Measurements from ENCODE around the gene NPC1.

NPC1 gene

DNA sequence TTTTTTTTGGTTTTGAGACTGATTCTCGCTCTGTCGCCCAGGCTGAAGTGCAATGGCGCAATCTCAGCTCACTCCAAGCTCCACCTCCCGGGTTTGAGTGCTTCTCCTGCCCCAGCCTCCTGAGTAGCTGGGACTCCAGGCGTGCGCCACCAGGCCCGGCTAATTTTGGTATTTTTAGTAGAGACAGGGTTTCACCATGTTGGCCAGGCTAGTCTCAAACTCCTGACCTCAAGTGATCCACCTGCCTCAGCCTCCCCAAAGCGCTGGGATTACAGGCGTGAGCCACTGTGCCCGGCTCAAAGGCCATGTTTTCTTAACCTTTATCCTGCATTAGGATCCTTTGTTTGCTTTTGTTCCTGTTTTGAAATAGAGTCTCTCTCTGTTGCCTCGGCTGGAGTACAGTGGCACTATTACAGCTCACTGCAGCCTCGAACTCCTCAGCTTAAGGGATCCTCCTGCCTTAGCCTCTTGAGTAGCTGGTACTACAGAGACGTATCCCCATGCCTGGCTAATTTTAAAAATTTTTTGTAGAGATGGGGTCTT is 41.0 kb downstream of the NPC1 start:
- no peak for DNase-seq

DNA sequence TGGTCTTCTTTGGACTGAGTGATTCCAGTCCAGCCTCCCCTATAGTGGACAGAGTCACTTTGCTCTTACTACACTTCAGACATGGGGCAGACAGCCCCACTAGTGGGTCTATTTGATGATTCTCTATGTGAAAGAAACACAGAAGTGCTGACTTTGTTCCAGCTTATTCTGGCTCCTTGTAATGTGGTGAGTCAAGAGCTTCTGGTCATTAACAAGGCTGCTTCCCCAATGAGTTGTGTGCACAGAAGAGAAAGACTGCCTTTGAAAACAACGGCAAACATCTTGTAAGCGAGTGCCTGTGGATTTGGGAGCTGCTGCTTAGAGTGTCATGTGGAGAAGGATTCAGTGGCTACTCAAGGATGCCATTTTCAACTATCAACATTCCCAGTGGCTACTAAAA is 43.8 kb downstream of the NPC1 start:
- DNase-seq = no peak

DNA sequence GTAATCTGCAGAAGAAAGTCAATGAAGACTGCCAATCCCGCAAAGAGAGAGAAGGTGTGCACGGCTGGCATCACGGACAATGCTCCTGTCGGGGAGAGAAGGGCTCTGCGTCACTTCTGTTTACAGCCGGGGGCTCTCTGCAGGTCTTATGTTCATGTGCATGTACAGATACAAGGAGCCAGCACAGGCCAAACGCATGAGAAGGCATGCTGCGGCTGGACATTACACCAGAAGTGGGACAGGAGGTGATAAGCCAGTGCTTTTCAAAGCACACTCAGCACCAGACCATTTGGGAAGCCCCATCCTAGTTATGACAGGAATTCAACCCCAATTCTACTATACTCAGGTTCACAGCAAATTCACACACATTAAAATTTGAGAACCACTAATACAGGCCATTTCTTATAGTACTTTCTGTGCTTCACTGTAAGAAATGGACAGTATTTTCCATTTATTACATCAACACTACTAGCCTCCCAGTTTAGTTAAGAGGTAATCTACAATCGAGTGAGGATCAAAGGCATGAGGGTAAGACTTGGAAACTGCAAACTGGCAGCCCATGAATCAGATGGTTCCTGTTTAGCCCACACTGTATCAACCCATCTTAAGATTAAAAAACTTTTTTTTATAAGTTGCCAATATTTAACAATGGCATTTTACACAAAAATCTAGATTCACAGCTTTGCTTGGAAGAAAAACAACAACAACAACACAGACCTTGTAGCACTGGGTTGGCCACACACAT is 44.8 kb downstream of the NPC1 start:
- no peak for DNase-seq

DNA sequence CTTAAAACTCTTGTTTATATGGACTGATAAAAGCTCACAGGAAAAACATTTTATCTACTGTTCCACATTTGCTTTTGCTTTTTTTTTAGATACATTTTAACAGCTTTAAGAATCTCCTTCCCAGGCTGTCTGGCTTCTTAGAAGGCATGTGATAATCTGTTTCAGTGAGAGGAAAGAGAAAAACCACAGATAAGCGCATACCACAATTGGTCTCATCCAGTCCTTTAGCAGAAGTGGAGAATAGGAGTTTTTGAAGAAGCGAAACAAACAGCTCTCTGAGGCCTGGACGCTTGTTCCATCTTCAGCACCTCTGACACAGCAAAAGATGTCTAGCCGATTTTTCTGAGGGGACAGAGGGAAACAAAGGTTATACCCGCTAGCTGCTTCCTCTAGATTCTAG is 45.4 kb downstream of the NPC1 start:
- DNase-seq = no peak

DNA sequence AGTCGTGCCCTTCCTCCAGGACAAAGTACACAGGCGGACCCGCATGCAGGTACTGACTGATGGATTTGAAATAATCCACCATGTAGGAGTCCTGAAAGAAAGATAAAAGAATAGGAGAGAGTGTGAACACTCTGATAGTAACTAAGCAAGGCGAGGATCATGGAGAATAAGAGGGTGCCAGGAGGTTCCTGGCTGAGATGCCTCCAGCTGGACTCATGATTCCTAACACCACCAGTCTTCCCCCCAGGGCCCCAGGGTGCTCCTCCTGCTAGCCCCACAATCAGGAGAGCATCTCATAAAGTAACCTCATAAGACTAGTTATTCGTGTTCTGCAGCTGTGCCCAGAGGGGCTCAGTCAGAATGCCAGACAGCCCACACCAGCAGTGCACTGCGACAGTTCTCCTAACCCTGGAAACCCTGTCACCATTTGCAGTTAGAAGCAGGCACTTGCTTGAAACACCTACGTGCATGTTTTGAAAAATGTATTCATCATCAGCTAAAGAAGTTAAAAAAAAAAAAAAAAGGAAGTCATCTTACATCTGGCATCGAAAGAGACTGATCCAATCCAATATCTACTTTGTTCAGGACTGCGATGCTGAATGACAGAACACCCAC is 46.3 kb downstream of the NPC1 start:
- DNase-seq = no peak

DNA sequence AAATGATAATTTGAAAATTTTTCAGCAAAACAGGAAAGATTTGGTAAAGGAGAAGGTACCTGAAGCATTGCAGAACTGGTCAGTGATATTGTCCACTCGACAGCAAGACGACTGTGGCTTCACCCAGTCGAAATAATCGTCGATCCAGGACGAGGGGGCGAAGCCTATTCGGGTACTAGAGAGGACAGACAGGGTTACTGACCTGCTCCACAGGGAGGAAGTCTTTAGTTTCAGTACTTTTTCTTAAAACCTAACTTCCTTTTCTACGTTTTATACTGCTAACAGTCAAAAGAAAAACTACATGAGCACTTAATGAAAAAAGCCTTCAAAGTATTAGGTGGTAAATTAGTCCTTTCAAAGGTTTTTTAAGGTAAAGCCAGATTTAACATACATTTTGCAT is 47.0 kb downstream of the NPC1 start:
- no peak for DNase-seq

DNA sequence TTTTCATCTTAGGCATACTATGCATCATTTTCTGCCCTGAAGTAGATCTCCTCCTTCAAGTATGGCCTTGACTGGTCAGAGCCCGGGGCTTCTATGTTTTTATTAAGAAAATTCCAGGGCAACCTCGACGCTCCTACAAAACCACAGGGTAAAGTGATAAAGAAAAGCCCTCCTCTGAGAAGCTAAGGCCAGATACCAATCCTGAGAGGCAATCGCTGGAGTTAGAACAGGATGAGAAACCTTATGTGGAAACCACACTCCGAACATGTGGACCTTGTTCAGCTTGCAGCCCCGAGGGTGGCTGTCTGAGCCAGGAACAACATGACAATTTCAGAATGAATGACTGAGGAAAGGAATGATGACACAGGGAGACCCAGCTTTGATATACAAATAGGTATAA is 47.4 kb downstream of the NPC1 start:
- no peak for DNase-seq

DNA sequence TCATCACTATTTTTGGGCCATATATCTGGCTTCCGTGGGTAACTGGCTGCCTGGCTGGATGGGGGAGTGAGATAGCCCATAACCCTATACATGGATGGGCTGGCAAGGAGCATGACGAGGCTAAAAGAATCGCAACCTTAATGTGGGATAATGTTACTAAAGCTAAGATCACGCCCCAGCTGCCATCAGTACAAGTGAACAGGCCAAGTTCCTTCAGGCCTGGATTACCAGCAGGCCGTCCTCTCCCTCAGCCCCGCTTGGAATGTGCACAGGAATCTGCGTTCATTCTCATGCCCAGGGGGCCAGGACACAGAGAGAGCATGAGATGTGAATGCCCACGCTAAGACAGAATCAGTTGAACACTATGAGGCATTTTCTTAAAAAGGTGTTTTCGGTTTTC is 48.3 kb downstream of the NPC1 start:
- DNase-seq = no peak

DNA sequence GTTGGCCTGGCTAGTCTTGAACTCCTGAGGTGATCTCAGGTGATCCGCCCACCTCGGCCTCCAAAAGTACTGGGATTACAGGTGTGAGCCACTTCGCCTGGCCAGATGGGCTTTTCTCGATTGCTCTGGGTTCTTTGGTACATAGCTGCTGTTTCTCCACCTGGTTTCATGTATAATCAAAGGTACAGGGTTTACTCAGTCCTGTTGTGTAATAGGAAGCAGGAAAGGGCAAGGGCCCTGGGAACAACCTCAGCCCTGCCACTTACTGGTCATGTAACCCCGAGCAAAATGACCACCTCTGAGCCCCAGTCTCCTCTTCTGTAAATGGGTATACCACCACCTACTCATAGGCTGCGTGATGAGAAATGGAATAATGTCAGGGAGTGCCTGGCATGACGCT is 49.0 kb downstream of the NPC1 start:
- DNase-seq = no peak

DNA sequence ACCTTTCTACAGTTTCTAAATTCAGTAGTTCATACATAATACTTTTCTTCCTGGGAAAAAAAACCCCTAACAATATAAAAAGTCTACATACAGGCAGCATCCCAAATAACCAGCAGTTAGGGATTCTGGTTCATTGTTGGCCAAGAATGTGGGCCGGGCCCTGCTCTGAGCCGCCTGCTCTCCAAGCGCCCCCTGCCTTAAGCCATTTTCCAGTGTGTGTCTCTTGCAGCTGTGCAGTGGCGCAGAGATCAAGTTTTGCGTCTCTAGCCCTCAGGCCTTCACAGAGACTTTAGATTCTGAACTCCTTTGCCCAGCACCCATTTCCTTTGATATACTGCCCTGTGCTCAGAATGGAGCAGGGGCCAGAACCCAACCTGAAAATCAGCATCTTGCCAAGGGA is 50.1 kb downstream of the NPC1 start:
- no peak for DNase-seq

DNA sequence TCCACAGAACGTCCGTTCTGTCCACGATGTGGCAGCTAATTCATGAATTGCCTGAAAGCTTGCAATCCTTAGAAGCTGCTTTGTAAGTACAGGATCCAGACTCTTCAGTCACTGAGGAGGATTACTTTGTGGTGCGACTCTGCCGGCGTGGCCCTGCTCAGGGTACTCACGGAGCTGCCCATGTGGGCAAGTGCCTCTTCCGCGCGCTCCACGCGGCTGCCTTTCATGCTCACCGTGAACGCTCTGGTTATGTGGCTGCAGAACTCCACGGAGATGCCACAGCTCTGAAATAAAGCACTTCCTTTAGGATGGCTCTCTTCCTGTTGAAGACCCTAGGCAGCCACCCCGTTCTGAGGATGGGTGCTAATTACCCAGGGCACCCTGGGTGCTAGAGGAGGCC is 52.0 kb downstream of the NPC1 start:
- DNase-seq = no peak

DNA sequence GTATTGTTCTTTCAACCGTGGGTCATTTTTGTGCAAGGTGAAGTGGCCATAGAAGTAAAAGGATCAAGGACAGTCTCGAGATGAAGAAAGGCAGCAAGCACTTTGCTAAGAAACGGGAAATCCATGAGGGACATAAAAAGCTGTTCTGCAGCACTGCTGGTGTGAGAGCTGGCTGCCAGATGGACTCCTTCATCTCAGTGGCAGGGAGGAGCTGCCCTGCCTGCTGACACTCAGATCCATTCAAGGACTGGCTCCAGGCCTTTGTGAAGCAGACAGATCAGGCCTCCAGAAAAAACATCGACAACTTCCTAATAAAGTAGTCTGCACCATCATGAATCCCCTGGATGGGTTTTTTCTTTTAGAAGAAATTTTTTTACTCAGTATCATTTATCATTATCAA is 53.5 kb downstream of the NPC1 start:
- no peak for DNase-seq

DNA sequence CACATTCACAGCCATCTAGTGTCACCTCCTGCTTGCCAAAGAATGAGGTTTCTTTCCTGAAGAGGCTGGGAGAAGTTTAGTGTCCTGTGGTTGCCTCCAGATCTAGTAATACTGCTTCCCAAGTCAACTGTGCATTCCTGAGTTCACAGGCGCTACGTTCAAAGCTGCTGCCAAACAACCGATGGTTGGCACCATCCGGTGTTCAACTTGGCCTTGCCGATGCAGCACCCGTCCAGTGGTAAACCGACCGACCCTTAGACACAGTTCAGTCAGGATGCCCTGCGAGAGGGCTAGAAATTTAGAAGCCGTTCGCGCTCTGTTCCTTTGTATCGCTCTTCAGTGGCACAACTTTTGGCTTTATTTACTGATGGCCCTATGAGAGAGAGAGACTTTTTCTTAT is 54.4 kb downstream of the NPC1 start:
- DNase-seq = no peak

DNA sequence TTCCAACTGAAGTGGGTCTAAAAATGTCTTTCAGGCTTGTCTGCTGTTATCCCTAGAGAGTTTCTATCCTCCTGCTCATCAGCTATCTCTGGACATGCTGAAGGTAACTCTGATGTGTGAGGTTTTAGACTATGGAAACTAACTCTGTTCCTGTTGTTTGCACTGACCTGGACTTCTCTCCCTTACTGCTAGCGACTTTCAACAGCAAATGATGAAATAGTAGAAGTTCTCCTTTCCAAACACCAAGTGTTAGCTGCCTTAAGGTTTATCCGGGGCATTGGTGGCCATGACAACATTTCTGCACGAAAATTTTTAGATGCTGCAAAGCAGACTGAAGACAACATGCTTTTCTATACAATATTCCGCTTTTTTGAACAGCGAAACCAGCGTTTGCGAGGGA is 56.1 kb downstream of the NPC1 start:
- DNase-seq = no peak

DNA sequence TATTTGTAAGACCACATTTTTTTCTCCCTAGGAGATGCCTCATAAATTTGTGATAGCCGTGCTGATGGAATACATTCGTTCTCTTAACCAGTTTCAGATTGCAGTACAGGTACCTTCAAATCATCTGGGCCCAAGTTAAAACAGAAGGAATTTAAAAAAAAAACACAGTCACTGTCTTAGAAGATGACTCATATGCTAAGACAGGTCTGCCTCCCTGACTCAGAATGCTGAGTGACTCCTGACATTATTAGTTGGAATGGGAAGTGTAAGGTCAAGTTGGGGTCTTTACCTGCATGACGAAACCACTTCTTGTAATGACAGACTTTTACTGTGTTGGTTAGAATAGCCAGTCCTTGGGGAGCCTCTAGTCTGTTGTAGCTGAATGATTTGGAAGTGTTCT is 56.7 kb downstream of the NPC1 start:
- DNase-seq = no peak

DNA sequence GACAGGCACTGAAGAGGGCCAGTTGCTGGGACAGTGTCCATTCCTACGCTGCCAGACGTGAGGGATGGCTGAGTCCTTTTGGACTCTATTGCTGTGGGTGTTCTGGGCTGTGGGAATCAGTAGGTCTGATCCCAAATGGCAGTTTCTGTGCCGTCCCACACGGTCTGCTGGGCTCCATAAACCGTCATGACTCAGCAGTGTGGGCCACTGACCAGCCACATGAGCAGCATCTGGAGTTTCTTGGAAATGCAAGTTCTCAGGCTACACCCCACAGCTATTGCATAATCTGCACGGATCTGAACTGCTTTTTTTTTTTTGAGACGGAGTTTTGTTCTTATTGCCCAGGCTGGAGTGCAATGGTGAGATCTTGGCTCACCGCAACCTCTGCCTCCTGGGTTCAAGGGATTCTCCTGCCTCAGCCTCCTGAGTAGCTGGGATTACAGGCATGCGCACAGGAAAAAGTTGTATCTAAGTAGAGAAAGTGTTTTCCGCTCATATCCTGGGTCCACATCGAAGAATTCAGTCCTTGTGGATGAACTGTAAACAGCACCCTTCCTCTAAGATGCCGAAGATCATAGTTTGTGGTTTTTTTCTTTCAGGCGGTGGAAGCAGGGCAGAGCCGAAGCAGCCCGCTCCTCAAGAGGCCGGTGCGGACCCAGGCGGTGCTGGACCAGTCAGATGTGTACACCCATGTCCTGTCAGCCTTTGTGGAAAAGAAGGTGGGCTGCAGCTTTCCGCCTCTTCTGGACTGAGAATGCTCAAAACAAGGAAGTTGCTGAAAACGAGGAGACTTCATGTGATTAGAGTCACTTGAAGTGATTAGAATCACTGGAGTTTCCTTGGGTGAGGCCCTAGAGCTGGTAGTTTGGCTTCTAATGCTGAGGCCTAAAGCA is 57.5 kb downstream of the NPC1 start:
- DNase-seq = no peak

DNA sequence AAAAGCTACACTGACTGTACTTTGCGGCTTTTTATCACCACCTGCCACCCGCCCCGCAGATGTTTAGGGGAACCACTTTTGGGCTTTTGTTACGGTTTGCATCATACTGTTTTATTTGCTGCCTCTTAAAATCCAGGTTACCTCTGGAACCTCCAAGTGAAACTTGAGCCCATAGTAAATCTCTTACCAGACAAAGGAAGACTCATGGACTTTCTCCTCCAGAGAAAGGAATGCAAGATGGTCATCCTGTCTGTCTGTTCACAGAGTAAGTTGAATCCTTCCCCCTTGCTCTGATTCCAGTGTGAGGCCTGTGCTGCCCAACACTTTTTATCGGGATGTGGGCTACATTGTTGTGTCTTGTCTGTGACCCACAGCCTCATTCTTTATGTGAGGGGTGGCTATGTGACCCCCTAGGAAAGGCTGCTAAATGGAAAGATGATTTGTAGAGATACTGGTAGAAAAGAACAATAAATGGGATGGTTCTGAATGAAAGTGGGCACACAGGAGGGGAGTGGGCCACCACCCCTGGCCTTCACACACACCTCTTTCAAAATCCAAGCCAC is 59.7 kb downstream of the NPC1 start:
- DNase-seq = no peak

DNA sequence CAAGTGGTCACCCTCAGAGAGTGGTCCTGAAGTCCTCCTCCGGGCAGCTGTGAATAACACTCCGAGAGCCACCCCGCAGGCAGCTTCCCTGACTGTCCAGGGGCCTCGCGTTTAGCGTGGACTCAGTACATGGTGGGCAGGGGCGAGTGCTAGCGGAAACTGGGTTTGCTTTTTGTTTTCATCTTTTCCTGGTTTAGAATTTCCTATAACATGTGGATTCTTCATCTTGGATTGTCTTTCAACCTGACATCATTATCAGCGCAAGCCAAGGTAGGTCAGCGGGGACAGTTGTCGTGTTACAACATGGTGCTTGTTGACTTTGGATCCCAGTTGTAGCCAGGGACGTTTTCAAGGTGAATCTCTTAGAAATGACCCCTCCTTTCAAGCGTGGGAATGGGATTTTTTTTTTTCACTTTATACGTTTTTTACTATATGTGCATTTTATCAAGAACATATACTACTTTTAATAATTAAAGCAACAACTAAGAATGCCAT is 62.0 kb downstream of the NPC1 start:
- DNase-seq = no peak

DNA sequence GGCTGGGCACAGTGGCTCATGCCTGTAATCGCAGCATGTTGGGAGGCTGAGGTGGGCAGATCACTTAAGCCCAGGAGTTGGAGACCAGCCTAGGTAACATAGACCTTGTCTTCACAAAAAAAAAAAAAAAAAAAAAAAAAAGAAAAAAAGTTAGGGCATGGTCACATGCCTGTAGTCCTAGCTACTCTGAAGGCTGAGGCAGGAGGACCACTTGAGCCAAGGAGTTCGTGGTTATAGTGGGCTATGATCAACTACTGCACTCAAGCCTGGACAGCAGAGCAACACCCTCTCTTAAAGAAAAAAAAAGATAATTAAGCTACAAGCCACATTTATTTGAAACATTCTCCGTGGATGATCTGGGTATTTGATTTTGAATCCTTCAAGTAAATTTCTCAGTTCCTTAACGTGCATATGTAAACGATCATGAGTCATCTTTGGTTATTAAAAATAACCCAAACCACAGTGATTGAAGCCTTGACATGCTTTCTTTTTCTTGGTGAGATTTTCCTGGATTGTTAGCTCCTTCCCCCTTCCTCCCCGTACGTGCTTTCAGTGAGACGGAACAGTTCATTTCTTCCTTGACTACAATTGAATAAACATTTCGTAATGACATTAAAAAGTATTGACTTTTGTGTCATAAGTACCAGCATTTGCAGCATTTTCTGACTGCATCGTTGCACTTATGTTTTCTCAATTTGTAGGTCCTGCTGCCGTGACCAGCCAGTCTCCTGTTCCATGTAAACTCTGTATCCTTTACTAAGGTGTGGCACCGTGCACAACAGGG is 62.7 kb downstream of the NPC1 start:
- no peak for DNase-seq

DNA sequence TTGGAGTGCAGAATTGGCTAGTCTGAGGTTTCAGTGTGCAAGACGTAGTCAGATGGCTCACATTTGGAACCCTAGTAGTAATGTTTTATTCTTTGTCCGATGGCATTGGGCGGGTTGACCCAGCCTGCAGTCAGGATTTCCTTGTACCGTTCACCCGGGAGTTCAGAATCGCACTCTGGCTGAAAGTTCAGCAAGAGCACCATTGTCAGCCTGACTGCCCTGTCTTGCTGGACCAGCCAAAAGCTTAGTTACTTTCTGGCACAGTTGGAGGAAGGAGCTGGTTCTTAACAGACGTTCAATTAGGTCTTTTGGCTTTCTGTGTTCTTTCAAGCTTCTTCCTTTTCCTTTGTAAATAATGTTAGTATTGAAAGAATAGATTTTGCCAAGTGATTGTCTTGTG is 64.4 kb downstream of the NPC1 start:
- DNase-seq = no peak

DNA sequence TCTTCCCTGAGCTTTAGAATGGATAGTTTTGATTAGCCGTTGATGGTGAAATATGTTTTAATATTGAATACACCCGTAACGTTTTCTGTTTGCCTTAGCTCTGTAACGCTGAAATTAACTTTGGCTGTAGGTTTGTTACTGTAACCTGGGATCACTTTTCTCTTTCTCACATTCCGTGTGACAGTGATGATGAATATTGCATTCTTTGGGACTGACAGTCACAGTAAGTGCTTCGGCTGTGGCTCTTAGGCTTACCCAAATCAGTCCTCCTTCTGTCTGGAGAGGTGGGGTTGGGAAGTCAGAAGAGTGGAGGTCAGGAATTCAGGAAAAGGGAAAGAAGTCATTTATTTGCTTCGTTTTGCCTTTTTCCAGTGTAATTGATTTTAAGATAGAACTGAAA is 65.0 kb downstream of the NPC1 start:
- DNase-seq = no peak

DNA sequence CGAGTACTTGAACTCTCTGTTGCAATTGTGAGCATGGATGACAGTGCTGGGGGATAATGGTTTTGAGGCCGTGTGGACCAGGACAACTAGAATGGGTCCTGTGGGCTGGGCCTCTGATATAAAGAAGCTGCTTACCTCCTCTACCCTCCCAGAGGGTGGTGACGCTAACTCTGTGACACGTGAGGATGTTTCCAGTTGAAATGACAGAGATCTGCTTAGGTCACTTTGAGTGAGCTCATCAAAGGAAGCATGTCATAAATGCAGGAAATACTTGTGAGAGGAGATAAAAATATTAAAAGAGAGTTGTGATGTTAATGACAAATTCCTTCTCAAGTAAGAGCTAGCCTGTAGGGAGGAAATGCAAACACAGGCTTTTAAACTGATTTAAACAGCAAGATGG is 66.6 kb downstream of the NPC1 start:
- DNase-seq = no peak
